Ovary (tissue), 9 donors: ENCODE results near the gene TP53BP2. TPM values are rescaled to one million over a fixed set of nuclear protein-coding genes. Genes with fewer than 3 reads are reported as not detected.

Source experiments
- DNase-seq, 5 donors: peaks; one replicate each; pipeline ENCODE4 v3.0.0-alpha.2; 2019 to 2020
- H3K27ac ChIP-seq, 2 donors: fragments of 200-600 bp; one replicate each; pipeline versions ENCODE4 v1.5.1 to v1.8.0; 2019 to 2022
- H3K27me3 ChIP-seq: fragments of 200-600 bp; one replicate; pipeline ENCODE4 v1.8.0; 2022
- H3K36me3 ChIP-seq: fragments of 200-600 bp; sonication (generic); one replicate; pipeline ENCODE4 v1.5.1; 2019
- H3K4me1 ChIP-seq: one replicate; pipeline ENCODE4 v1.8.1; 2013; ENCODE audit warnings: mild to moderate bottlenecking, moderate library complexity; ENCODE audit not compliant: insufficient read depth
- H3K4me3 ChIP-seq: fragments of 200-600 bp; sonication (generic); one replicate; pipeline ENCODE4 v1.5.1; 2017
- H3K9me3 ChIP-seq, 2 donors: fragments of 200-600 bp in 1 of 2; sonication (generic) in 1 of 2; one replicate each; pipeline versions ENCODE4 v1.5.1 to v1.8.1; 2013 to 2019; ENCODE audit warnings: mild to moderate bottlenecking in 1 of 2, moderate library complexity in 1 of 2
- EP300 ChIP-seq: sonication (generic); formaldehyde crosslinking; IDR thresholded peaks from one replicate; pipeline ENCODE4 v1.6.1; 2017; ENCODE audit warnings: antibody characterized with exemption
- POLR2A ChIP-seq: fragments of 450-650 bp; IDR thresholded peaks from one replicate; pipeline ENCODE4 v1.6.1; 2017; ENCODE audit warnings: antibody characterized with exemption, mild to moderate bottlenecking, moderate library complexity
- WGBS, 3 donors: extraction: QIAGEN DNeasy Blood & Tissue Kit in 1 of 3; methylation state at CpG; one replicate each; pipeline versions ENCODE4 v1.1.5 to v1.1.7; 2013 to 2017; 5-methylcytosine and 5-hydroxymethylcytosine counted together
- intact Hi-C, 4 donors: fragments of 100-400 bp; cut with DNase I; formaldehyde crosslinking; loops; one replicate each; pipeline versions ENCODE4 v1.11.0 to v1.15.1; 2022 to 2023
- polyA plus RNA-seq, 2 donors: library from polyadenylated mRNA; stranded (reverse); fragments of 200-250 nt in 1 of 2; fragments of 350-450 nt in 1 of 2; fragmentation: Illumina TruSeq in 1 of 2; extraction: RNeasy Lipid Tissue Mini Kit (QIAGEN cat#74804) in 1 of 2; gene quantifications; one replicate each; pipeline ENCODE4 v1.2.3, GENCODE V29; 2013 to 2014
- total RNA-seq, 7 donors: library from RNA; depleted of rRNA in 2 of 7; stranded (reverse); fragments of >200 nt in 2 of 7; fragmentation: NEBNext Ultra II Directional in 3 of 7; extraction: Animal tissue kit (Norgen Biotek cat#: 25700) in 3 of 7; gene quantifications; one replicate each; pipeline versions ENCODE4 v1.1.0 to v1.2.4, GENCODE V29; 2016 to 2023
- TF ChIP-seq, protein P1 (sequence below), 3 donors: fragments of 450-650 bp in 2 of 3; fragments of 200-600 bp in 1 of 3; IDR thresholded peaks; one replicate each; pipeline versions ENCODE4 v1.5.1 to v1.8.0; 2016 to 2022; ENCODE audit warnings: antibody characterized with exemption in 3 of 3, mild to moderate bottlenecking in 1 of 3
- donor health status: DM: no; HTN: no; CAD: no; lungs with moderate emphysema.
- donor health status: DM: no; HTN: no; CAD: no.
- donor health status: Bipolar disorder and iron deficiency.
- donor health status: DM: yes; HTN: yes; CAD: no.
- donor health status: DM: no; HTN: no; CAD: no.
- donor health status: DM: yes; HTN: yes; CAD: no.

The TP53BP2 gene
- total and polyA plus RNA-seq, 9 donors: 12.4 to 43.6 (median 36.8) TPM

DNA sequence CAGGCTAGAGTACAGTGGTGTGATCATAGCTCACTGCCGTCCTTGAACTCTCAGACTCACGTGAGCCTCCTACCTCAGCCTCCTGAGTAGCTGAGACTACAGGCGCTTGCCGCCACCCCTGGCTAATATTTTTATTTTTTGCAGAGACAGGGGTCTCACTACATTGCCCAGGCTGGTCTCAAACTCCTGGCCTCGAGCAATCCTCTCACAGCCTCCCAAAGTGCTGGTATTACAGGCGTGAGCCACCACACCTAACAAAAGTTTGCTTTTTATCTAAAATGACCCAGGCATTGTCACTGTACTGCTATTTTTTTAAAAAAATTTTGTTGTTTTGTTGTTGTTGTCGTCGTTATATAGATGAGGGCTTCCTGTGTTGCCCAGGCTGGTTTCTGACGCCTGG lies 87.0 kb downstream of the TP53BP2 start:
- Histone ChIP-seq H3K36me3 (no peaks in the 10 kb centered on the region), H3K4me3 (no peak overlapping the region), H3K4me1 (no peaks in the 10 kb centered on the region), H3K27ac (no peak overlapping the region), H3K9me3 (no peaks in the 10 kb centered on the region), H3K27me3 (no peaks in the 10 kb centered on the region)
- intact Hi-C loops: no loop called here
- TF ChIP-seq, protein P1, sequence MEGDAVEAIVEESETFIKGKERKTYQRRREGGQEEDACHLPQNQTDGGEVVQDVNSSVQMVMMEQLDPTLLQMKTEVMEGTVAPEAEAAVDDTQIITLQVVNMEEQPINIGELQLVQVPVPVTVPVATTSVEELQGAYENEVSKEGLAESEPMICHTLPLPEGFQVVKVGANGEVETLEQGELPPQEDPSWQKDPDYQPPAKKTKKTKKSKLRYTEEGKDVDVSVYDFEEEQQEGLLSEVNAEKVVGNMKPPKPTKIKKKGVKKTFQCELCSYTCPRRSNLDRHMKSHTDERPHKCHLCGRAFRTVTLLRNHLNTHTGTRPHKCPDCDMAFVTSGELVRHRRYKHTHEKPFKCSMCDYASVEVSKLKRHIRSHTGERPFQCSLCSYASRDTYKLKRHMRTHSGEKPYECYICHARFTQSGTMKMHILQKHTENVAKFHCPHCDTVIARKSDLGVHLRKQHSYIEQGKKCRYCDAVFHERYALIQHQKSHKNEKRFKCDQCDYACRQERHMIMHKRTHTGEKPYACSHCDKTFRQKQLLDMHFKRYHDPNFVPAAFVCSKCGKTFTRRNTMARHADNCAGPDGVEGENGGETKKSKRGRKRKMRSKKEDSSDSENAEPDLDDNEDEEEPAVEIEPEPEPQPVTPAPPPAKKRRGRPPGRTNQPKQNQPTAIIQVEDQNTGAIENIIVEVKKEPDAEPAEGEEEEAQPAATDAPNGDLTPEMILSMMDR (IDR thresholded peaks at IDR 0.05): no peak
- TF ChIP-seq POLR2A: no peak
- TF ChIP-seq EP300: no peak
- no peak for DNase-seq
- 91 to 95% (median 93%) methylated on average over 9 of the region's 9 CpGs for WGBS, 3 donors

DNA sequence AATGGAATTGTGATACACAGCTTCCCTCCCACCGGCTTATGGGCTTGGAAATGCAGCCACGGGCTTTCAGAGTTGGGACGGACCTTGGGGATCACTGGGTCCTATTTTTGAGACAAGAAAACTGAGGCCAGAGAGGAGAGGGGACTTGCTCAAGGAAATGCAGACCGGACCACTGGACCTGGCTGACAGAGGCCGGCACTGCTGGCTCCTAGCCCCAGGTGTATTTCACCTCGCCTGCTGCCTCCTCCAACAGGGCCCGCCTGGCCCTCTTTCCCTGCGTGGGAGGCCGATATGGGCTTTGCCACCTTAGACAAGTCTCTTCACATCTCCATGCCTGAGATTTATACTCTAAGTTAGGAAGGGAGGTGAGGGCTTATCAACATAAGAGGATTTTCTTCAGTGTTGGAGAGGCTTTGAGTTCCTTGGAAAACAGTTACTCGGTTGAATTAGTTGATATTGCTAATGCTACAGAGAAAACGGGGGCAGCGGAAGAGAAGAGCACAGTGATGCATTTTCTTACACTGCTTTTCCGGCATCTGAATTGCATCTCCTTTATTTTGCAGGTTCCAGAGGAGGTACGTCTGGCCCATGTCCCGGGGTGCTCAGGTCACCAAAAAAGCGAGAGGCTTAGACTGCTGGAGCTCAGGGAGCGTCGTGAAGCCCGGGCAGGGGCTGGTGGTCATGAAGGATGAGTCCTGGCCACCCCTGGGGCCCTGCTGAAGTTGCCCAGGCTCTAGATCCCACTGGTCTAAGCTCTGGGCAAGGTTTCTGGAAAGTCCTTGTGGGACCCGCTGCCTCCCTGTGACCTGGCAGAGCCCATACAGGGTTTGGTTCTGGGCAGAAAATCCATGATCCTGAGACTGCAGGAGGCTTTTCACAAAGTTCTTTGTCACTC lies 88.7 kb downstream of the TP53BP2 start:
- Histone ChIP-seq H3K27me3 (no peaks in the 10 kb centered on the region), H3K27ac (no peak overlapping the region), H3K9me3 (no peaks in the 10 kb centered on the region), H3K4me1 (no peaks in the 10 kb centered on the region), H3K4me3 (no peak overlapping the region), H3K36me3 (no peaks in the 10 kb centered on the region)
- 82 to 88% (median 87%) methylated on average over 20 of the region's 20 CpGs for WGBS, 3 donors
- TF ChIP-seq EP300: no peak
- no peak for TF ChIP-seq POLR2A
- TF ChIP-seq, protein P1 (IDR thresholded peaks at IDR 0.05): no peak
- no peak for DNase-seq
- intact Hi-C loops: no loop called here

DNA sequence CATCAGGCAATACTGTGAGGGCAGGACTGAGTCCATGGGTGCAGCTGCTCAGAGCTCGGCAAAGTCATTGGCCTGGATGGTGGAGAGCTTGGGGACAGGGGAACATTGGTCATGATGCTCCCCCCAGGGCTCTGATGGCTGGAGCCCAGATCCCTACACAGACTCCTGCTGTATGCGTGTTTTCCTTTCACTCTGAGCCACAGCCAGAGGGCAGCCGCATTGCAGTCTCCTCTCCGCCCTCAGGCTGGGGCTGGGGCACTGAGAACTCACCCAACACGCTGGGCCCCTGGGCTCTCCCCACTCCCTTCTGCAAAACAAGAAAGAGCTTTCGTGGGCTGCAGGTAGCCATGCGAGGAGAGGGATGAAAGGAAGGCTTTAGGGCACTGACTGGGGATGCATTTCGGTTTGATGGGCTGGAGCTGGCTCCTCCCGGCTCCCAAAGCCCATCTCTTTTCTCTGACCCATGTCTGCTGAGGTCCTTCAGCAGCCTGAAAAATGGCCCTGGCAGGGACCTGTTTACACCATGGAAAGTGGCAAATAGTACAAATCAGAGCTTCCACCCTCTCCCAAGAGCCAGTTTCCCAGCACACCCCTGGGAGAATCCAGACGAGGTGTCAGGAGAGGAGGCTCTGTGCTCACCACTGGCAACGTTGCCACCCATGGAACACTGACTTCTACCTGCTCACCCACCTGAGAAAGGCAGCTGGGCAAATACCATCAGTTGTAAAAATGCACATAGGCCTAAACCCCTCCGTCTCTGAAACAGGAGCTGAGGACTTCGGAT lies 89.6 kb downstream of the TP53BP2 start:
- TF ChIP-seq, protein P1 (IDR thresholded peaks at IDR 0.05): no peak
- no peak for TF ChIP-seq POLR2A
- Histone ChIP-seq H3K9me3 (no peaks in the 10 kb centered on the region), H3K27me3 (no peaks in the 10 kb centered on the region), H3K27ac (no peak overlapping the region), H3K36me3 (no peaks in the 10 kb centered on the region), H3K4me1 (no peaks in the 10 kb centered on the region), H3K4me3 (no peak overlapping the region)
- intact Hi-C loops: no loop called here
- 78 to 81% (median 79%) methylated on average over 13 of the region's 13 CpGs for WGBS, 3 donors
- no peak for DNase-seq

DNA sequence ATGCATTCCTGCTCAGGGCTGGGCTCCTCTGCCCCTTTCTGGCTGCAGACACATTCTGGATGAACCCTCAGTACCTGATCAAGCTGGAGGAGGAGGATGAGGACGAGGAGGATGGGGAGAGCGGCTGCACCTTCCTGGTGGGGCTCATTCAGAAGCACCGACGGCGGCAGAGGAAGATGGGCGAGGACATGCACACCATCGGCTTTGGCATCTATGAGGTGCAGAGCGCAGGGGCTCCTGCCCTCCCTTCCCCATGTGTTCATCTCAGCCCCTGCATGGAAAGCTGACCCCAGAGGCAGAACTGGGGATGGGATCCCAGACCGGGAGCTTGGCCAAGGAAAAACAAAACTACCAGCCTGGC lies 90.3 kb downstream of the TP53BP2 start:
- no peak overlapping the region for H3K27ac ChIP-seq
- no peak for DNase-seq

More for the DNA sequence above, 90.3 kb downstream of the TP53BP2 start:
- no peaks in the 10 kb centered on the region for H3K9me3 ChIP-seq
- 78 to 83% (median 82%) methylated on average over 9 of the region's 9 CpGs for WGBS, 3 donors
- H3K4me3 ChIP-seq: no peak overlapping the region
- H3K36me3 ChIP-seq: no peaks in the 10 kb centered on the region
- no peak for TF ChIP-seq POLR2A
- TF ChIP-seq, protein P1 (IDR thresholded peaks at IDR 0.05): no peak
- TF ChIP-seq EP300: no peak
- no peaks in the 10 kb centered on the region for H3K4me1 ChIP-seq
- H3K27me3 ChIP-seq: no peaks in the 10 kb centered on the region
- intact Hi-C loops: no loop called here
